ENCODE results near the gene C20orf96.
A peak's percentile ranks its signal among the peaks of the same experiment; 100 is the strongest.
"Not testable (repeated sequence)": the region's sequence is repeated elsewhere in the genome, so short reads cannot be mapped to it uniquely, and the experiment has no call there.

Gene C20orf96, protein sequence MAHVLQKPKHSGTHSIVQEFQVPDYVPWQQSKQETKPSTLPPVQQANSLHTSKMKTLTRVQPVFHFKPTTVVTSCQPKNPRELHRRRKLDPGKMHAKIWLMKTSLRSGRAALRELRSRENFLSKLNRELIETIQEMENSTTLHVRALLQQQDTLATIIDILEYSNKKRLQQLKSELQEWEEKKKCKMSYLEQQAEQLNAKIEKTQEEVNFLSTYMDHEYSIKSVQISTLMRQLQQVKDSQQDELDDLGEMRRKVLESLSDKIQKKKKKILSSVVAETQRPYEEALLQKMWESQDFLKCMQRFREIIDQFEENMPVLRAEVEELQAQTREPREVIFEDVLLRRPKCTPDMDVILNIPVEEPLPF

DNA sequence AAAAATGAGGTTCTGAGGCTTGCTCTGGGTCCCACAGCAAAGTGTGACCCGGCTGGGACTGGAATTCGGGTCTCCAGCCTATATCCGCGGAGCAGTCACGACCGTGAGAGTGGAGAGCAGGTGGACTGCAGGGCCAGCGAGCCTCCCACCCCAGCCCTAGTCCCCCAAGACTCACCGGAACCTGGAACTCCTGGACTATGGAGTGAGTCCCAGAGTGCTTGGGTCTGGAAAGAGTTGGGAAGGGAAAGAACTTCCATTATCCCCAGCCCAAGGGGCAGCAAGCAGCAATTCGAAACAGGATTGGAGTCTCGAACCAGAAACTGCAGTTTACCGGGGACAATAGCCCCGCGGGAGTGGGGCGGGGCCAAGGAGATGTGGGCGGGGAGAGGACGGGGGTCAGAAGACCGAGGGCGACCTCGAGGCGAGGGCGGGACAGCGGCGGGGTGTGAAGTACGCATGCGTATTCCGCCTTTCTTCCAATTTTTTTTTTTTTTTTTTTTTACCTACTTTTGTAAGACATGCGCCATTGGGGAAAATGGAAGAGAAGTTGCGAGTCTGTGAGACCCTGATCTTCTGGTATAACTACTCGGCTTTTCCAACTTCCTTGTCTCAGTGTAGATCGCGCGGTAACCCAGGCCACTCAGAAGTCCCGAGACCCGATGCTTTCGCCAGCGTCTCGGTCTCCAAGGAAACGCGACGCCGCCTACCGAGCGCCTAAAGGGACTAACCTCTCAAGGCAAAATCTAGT, at the start of gene C20orf96:
Gene C20orf96, minus strand, starts transcription at position 667 of the 748 bp plus-strand sequence. Its CDS starts 140 bp downstream, at position 527.
- DNase-seq: peak; percentile 88

DNA sequence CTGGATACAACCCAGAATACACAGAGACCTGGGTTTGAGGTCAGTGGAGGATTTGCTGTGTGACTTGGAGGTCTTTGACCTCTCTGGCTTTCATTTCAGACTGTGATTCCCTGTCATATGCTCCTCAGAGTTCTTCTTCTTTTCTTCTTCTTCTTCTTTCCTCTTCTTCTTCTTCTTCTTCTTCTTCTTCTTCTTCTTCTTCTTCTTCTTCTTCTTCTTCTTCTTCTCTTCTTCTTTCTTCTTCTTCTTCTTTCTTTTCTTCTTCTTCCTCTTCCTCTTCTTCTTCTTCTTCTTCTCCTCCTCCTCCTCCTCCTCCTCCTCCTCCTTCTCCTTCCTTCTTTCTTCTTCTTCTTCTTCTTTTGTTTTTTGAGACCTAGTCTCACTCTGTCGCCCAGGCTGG, 45.5 kb upstream of the C20orf96 start:
- DNase-seq: not testable (repeated sequence)

DNA sequence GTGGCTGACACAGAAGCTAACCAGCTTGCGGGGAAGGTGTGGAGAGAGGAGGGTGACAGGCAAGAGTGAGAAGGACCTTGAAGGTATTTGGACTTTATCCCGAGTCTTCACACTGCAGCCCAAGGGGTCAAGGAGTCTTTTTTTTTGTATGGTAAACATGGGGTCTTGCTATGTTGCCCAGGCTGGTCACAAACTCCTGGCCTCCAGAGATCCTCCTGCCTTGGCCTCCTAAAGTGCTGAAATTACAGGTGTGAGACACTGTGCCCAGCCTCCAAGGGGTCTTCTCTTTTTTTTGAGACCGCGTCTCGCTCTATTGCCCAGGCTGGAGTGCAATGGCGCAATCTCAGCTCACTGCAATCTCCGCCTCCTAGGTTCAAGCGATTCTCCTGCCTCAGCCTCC, 44.0 kb upstream of the C20orf96 start:
- DNase-seq: no peak

DNA sequence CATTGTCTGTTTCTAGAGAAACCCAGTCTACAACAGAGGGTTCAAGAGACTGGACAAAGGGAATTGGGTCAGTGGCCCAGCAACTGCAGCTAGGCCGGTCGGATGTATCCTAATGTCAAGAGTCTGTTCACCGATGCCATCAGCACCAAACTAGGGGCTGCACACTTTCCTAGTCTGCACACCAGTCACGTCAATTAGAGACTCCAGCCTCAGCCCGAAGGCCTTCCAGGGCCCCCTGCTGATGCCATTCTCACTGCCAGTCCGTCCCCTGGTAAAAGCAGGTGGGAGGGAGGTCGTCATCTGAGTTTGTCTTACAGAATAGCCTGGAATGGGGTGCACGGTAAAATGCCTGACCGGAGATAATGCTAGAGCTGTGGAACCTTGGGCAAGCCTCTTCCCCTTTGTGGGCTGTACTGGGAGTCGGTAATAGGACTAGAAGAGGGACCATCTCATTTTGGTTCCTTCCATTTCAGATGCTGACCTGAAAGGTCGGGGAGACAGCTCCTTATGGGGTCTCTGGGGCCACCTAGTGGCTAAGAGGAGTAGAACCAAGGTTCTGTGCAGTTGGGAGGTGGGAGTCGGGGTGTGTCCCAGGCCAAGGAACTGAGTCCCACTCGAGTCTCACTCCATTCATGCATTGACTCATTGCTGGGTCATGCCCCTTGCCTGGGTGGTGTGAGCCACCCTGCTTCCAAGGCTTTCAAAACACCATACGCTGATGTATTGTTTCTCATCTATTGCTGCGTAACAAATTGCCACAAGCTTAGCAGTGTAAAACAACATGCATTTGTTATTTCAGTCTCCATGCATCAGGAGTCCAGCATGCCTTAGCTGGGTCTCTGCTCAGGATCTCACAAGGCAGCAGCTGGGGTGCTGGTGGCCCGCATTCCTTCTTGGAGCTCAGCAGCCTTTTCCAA, 39.9 kb upstream of the C20orf96 start:
- peak; percentile 36 for DNase-seq

DNA sequence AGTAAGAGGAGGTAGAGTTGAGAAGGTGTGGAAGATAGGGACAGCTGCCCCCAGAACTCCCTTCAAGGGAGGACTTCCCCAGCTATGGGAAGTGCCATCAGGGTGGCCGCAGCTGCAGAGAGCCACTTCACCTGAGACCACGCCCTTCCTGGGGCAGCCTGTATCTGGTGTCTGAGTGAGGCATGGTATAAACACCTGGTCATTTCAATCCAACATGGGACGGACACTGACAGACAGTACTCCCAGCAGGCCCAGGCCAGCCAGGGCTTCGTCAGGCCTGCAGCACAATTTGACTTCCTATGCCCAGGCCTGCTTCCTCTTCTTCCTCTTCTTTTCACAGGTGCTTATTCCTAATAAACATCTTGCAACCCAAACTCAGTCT, 39.3 kb upstream of the C20orf96 start:
- no peak for DNase-seq

DNA sequence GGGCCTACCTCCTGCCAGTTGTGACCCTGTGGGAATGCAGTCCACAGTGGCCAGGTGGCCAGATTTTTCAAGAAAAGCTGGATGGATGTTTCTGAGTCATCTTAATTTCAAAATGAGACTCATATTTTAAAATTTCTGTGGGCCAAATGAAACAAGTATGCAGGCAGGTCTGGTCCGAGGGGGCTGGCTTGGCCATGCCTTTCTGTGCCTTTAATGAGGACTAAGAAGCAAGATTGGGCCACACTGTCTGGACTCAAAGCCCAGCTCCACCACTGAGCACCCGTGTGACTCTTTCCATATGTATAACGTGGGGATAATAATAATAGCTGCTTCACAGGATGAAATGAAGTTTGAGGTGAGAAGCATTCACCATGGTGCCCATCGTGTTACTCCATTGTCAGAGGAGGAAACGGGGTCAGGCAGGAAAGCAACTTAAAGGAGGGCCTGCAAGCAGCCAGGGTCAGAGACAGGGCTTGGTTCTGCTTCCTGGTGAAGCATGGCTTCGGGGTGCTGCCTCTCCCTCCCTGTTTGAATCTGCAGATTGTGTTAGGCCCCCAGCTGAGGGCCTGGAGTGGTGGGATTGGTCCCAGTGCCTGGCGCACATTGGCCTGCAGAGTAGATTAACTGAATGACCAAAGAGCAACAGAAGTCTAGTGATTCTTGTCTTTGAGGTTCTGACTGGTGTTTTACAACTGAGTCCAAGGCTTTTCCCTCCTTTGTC, 38.6 kb upstream of the C20orf96 start:
- no peak for DNase-seq

DNA sequence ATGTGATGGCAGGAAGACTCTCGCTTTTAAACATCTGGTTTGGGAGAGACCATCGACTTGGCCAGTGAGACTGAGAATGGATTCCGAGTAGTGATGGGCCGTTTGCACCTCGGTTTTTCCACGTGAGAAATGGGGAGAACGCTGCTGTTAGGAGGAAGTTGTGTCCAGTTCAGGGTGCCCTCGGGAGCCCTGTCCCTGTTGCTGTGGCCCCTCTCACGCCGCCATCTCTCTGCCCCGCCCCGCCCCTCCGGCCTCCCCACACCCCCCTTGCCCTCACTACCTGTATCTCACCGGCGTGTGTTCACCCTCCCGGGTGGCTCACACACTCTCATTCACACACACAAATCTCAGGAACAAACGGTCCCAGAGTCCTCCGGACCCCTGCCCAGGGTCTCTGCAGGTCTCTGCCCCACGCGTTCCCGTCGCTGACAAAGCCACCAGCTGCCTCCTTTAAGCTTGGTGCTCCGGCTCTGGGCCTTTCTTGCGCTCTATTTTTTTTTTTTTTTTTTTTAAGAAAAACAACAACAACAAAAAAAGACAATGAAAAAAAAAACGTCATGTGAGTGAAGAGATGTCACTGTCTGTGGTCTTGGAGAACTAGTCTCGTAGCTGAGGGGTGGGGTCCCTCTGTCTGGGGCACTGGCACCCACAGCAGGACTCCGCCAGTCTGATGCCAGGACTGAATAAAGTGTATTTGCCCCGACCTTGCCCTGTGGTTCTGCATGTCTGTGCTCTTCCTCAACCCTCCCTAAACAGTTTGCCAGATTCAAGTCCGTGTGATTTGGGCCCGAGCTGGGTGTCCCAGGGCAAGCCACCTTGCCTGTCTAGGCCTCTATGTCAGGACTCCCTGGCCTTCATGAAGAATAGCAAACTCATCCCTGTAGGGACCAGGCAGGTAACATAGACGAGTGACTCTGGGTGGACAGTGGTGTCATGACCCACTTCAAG, 37.8 kb upstream of the C20orf96 start:
- no peak for DNase-seq

DNA sequence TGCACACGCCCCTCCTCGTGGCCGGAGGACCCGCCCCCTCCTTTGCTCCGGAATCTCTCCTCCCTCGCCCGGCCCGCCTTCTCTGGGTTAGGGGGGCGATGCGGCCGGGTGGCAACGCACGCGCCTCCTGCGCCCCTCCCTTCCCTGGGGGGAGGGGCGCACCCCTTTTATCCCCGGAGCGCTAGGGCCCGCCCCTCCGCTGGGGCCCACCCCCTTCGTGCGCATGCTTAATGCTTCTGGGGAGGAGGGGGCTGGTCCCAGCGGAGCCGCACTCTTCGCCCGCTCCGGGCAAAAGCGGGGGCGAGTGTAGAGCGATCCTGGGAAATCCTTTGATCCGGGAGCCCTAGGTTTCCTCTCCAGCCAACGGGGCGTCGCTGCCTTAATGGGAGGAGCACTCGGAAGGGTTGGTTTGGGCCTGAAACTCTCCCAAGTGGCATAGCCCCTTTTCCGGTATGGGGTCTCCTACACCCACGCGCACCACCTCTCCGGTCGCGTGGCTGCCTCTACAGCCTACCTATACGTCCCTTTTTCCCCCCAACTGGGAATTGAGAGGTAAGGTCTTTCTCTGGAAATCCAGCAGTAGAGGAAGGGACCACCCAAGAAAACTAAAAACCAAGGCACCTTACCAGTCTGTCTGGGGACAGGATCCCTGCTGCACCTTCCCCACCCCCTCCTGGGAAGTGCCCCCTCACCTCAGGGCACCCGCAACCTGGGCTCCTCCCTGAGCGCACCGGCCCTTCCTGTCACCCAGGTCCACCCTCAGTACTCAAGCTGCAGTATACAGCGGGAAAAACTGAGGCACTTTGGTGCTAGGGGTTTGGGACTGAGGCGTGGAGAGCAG, 36.9 kb upstream of the C20orf96 start:
- DNase-seq: peak; percentile 59

DNA sequence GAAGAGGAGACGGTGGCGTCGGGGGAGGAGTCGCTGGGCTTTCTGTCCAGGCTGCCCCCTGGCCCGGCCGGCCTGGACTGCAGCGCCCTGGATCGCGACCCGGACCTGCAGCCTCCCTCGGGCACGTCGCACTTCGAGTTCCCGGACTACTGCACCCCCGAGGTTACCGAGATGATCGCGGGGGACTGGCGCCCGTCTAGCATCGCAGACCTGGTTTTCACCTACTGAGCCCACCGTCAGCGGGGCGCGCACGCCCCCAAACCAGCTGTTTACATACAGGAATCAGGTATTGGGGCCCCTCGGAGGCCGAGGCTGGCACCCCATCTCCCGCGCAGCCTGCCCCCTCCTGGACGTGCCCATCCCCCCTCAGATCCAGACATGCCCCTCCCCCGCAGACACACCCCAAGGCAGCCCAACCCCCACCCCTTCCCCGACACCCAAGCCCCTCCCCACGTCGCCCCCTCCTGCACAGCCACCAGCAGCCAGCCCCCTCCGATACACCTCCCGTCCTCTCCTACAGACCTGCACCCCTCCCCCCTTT, 36.2 kb upstream of the C20orf96 start:
- DNase-seq: no peak

DNA sequence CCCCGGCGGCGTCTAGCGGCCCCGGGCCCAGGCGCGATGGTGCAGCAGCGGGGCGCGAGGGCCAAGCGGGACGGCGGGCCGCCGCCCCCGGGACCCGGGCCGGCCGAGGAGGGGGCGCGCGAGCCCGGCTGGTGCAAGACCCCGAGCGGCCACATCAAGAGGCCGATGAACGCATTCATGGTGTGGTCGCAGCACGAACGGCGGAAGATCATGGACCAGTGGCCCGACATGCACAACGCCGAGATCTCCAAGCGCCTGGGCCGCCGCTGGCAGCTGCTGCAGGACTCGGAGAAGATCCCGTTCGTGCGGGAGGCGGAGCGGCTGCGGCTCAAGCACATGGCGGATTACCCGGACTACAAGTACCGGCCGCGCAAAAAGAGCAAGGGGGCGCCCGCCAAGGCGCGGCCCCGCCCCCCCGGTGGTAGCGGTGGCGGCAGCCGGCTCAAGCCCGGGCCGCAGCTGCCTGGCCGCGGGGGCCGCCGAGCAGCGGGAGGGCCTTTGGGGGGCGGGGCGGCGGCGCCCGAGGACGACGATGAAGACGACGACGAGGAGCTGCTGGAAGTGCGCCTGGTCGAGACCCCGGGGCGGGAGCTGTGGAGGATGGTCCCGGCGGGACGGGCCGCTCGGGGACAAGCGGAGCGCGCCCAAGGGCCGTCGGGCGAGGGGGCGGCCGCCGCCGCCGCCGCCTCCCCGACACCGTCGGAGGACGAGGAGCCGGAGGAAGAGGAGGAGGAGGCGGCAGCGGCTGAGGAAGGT, 35.5 kb upstream of the C20orf96 start:
- no peak for DNase-seq

DNA sequence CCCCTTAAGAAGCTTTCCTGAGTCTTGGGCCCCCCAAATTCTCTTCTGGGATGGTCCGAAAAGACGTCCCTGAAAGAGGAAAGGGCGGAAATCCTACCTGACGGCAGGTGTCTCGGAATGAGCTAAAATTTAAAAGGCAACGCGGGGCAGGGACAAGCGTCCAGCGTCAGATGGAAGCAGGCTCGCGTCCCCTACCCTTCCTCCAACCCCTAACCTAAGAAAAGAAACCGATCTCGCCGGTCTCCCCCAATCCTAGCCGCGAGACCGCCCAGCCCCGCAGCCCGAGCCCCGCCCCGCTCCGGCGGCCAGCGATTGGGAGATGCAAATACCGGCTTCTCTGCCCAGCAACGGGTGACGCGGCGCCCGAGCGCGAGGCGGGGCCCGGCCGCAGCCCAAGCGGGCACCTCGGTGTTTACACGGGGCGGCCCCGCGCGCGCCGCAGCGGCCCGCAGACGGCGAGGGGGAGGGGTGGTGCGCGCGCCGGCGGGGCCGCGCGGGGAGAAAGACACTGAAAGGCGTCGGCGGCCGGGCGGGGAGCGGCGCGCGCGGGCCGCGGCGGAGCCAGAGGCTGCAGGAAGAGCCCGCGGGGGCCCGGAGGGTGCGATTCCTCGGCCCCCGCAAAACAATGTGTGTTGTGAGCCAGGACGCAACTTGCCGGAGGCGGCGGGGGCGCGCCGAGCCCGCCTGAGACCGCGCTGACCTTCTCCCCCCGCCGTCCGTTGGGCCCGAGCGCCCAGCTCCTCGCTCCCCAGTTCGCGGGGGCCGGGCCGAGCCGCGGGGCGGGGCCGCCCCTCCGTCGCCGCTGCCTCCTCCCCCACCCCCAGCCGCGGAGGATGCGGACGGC, 34.7 kb upstream of the C20orf96 start, which contains the start of gene SOX12:
Gene SOX12, plus strand, starts transcription at position 508 of the 844 bp plus-strand sequence. CDS start 373 bp downstream, outside the sequence.
- DNase-seq: peak; percentile 77

DNA sequence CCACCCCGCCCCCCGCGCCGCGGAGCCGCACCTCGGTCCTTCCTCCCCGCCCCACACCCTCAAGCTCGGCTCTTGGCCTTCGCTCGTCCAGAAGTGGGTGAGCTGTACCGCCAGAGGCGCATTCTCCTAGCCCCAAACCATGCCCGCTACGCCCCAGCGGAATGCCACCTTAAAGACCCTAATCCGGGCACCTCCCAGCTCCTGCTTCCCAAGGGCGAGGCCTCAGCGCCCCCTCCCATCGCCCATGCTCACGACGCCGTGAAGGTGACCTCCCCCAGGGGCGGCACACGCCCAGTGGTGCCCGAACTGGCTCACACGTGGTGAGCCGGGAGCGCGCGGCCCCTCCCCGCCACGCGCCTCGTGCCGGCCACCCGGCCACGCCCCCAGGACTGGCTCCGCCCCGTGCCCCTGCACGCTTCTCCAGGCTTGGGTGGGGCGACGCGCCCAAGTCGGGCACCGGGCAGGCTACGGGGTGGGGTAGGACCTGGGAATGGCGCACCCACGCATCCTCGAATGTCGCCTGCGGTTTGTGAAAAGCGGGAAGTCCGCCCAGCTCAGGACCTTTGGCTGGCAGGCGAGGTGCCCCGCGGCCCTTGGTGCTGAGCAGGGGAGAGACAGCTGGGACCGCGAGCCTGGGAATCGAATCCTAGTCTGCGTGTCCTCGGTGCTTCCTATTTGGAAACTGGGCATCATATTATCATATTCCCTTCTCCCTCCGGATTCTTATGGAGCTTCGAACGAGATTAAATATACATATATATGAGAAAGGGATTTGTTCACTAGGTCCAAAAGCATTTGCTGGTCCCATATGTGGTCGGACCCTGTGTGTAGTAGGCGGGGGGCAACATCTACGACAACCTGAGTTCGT, 33.9 kb upstream of the C20orf96 start:
- DNase-seq: peak; percentile 57

DNA sequence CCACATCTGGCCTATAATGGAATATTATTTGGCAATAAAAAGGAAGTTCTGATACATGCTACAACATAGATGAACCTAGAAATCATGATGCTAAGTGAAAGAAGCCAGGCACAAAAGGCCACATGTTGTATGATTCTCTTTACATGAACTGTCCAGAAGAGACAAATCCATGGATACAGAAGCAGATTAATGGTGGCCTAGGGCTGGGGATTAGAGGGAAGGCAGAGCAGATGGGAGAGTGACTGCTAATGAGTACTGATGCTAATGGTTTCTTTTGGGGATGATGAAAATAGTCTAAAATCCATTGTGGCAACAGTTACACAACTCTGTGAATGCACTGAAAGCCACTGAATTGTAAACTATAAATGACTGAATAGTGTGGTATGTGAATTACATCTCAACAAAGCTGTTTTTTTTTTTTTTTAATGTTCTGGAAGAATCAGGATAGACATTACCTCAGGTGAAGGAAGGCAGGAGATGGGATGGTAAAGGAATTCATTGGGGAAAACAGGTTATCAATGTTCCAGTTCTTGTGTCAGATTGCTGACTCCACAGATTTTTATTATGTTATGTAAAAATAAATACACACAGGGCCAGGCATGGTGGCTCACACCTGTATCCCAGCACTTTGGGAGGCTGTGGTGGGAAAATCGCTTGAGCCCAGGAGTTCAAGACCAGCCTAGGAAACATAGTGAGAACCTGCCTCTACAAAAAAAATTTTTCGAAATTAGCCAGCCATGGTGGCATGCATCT, 25.9 kb upstream of the C20orf96 start:
- no peak for DNase-seq

DNA sequence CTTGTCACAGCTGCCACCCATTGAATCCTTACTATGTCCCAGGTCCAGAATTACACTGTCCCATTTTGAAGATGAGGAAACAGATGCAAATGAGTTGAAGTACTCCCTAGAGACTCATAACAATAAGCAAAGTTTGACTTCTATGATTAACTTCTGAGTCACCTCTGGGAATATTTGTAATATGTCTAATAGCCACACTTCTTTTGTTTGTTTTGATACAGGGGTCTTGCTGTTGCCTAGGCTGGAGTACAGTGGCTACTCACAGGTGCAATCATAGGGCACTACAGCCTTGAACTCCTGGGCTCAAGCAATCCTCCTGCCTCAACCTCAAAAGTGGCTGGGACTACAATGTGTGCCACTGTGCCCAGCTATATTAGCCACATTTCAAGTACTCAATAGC, 23.4 kb upstream of the C20orf96 start:
- DNase-seq: no peak

DNA sequence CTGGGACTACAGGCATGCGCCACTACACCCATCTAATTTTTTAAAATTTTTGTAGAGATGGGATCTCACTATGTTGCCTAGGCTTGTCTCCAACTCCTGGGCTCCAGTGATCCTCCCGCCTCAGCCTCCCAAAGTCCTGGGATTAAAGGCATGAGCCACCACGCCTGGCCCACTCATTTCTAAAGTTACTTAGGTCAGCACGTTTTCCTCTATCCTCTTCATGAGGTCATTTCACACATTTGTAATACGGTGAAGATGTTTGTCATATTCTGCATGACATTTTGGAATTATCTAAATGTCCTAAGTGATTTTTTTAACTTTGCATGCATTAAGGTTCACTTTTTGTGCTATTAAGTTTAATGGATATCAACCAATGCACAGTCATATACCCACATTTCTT, 22.9 kb upstream of the C20orf96 start:
- DNase-seq: no peak

DNA sequence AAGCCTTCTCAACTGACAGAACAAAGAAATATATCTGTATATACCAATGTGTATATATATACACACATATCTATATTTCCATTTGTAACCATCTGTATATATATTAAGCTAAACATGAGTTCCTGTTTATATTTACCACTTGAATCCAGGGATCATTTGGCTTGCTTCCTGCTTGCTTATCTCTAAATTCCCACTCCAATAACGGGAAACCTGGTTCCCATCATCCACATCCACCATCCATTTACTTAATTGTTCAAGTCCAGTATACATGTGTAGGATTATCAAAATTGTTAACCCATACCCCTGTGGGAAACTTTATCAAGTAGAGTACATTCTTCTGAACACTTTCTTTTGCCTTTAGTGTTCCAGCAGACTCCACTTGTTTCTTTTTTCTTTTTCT, 22.3 kb upstream of the C20orf96 start:
- no peak for DNase-seq

Measured in NCI-H1436 treated with DMSO at 0.1 percent for 48 hours (cell line).